H9 (cell line): ENCODE results near the gene FAM200B. TPM values are rescaled to one million over a fixed set of nuclear protein-coding genes. Genes with fewer than 3 reads are reported as not detected.

Experiments used
- DNase-seq: peaks from one replicate; pipeline ENCODE4 v3.0.0-alpha.2; 2017
- H2AFZ ChIP-seq: one replicate; pipeline ENCODE4 v1.6.1; 2013; ENCODE audit warnings: mild to moderate bottlenecking, low read length, control low read depth, moderate library complexity
- H2AK5ac ChIP-seq: 2 replicates; pipeline ENCODE4 v1.6.1; 2013; ENCODE audit warnings: low read length, control low read depth, mixed read lengths; ENCODE audit not compliant: insufficient read length
- H2BK120ac ChIP-seq: one replicate; pipeline ENCODE4 v1.6.1; 2013; ENCODE audit warnings: low read depth, mild to moderate bottlenecking, low read length, control low read depth, inconsistent platforms; ENCODE audit not compliant: poor library complexity, severe bottlenecking
- H2BK12ac ChIP-seq: 2 replicates; pipeline ENCODE4 v1.6.1; 2013; ENCODE audit warnings: low read length, control low read depth, mixed read lengths, low read depth; ENCODE audit not compliant: insufficient read length
- H2BK15ac ChIP-seq: 2 replicates; pipeline ENCODE4 v1.6.1; 2013; ENCODE audit warnings: low read depth, low read length, control low read depth
- H2BK20ac ChIP-seq: one replicate; pipeline ENCODE4 v1.6.1; 2013; ENCODE audit warnings: low read depth, mild to moderate bottlenecking, low read length, control low read depth, inconsistent platforms; ENCODE audit not compliant: poor library complexity, severe bottlenecking
- H2BK5ac ChIP-seq: 2 replicates; pipeline ENCODE4 v1.6.1; 2013; ENCODE audit warnings: low read length, control low read depth, mixed read lengths; ENCODE audit not compliant: insufficient read length
- H3K14ac ChIP-seq: 2 replicates; pipeline ENCODE4 v1.6.1; 2013; ENCODE audit warnings: low read length, control low read depth; ENCODE audit not compliant: insufficient read depth
- H3K18ac ChIP-seq: 2 replicates; pipeline ENCODE4 v1.6.1; 2013; ENCODE audit warnings: low read depth, mild to moderate bottlenecking, mixed read lengths, low read length, control low read depth; ENCODE audit not compliant: insufficient read length
- H3K23ac ChIP-seq: 2 replicates; pipeline ENCODE4 v1.6.1; 2013; ENCODE audit warnings: low read length, control low read depth, mixed read lengths, low read depth; ENCODE audit not compliant: insufficient read length
- H3K23me2 ChIP-seq: 2 replicates; pipeline ENCODE4 v1.6.1; 2013; ENCODE audit warnings: low read depth, mild to moderate bottlenecking, mixed read lengths, low read length, control low read depth; ENCODE audit not compliant: insufficient read length, poor library complexity, severe bottlenecking
- H3K27ac ChIP-seq: 2 replicates; pipeline ENCODE4 v1.5.1; 2013; ENCODE audit warnings: low read length, control low read depth, mixed read lengths, low read depth; ENCODE audit not compliant: insufficient read length
- H3K27me3 ChIP-seq: 2 replicates; pipeline ENCODE4 v1.6.1; 2013; ENCODE audit warnings: low read length, control low read depth, inconsistent platforms; ENCODE audit not compliant: insufficient read depth
- H3K4ac ChIP-seq: 2 replicates; pipeline ENCODE4 v1.6.1; 2013; ENCODE audit warnings: low read depth, mild to moderate bottlenecking, control low read depth, inconsistent platforms, low read length, moderate library complexity
- H3K4me1 ChIP-seq: 2 replicates; pipeline ENCODE4 v1.6.1; 2013; ENCODE audit warnings: low read length, control low read depth, inconsistent platforms; ENCODE audit not compliant: insufficient read depth
- H3K4me2 ChIP-seq: 2 replicates; pipeline ENCODE4 v1.6.1; 2013; ENCODE audit warnings: low read length, control low read depth, mixed read lengths; ENCODE audit not compliant: insufficient read length, insufficient read depth
- H3K56ac ChIP-seq: 2 replicates; pipeline ENCODE4 v1.6.1; 2013; ENCODE audit warnings: low read depth, mild to moderate bottlenecking, mixed read lengths, low read length, control low read depth; ENCODE audit not compliant: insufficient read length
- H3K79me1 ChIP-seq: 2 replicates; pipeline ENCODE4 v1.6.1; 2013; ENCODE audit warnings: low read depth, mild to moderate bottlenecking, moderate library complexity, low read length, control low read depth, inconsistent platforms; ENCODE audit not compliant: insufficient read depth, poor library complexity, severe bottlenecking
- H3K79me2 ChIP-seq: 2 replicates; pipeline ENCODE4 v1.6.1; 2013; ENCODE audit warnings: low read length, control low read depth, inconsistent platforms; ENCODE audit not compliant: insufficient read depth
- H3K9ac ChIP-seq: 2 replicates; pipeline ENCODE4 v1.6.1; 2013; ENCODE audit warnings: low read length, control low read depth, mixed read lengths; ENCODE audit not compliant: insufficient read length; ENCODE audit errors: extremely low read depth
- H3K9me3 ChIP-seq: one replicate; pipeline ENCODE4 v1.6.1; 2013; ENCODE audit warnings: low read depth, low read length, inconsistent platforms; ENCODE audit not compliant: control insufficient read depth
- H3T11ph ChIP-seq: one replicate; pipeline ENCODE4 v1.6.1; 2013; ENCODE audit warnings: mild to moderate bottlenecking, low read length, control low read depth, inconsistent platforms
- H4K20me1 ChIP-seq: one replicate; pipeline ENCODE4 v1.6.1; 2013; ENCODE audit not compliant: control insufficient read depth, insufficient read length, insufficient read depth
- H4K5ac ChIP-seq: 2 replicates; pipeline ENCODE4 v1.6.1; 2013; ENCODE audit warnings: low read depth, mild to moderate bottlenecking, mixed read lengths, low read length, control low read depth; ENCODE audit not compliant: insufficient read length
- H4K8ac ChIP-seq: replicated peaks from 2 replicates; pipeline ENCODE4 v1.6.1; 2013; ENCODE audit warnings: low read length, control low read depth, mixed read lengths, low read depth; ENCODE audit not compliant: insufficient read length
- H4K91ac ChIP-seq: 2 replicates; pipeline ENCODE4 v1.6.1; 2013; ENCODE audit warnings: low read depth, mild to moderate bottlenecking, moderate library complexity, mixed read lengths, low read length, control low read depth; ENCODE audit not compliant: insufficient read length
- H3K27ac Mint-ChIP-seq, 3 experiments: 2 replicates in 2 of 3; 3 replicates in 1 of 3; pipeline ENCODE4 v1.8.0; 2020 to 2021; ENCODE audit warnings: mixed read lengths in 3 of 3, mild to moderate bottlenecking in 1 of 3, moderate library complexity in 1 of 3
- H3K27me3 Mint-ChIP-seq: 2 replicates; pipeline ENCODE4 v1.8.0; 2021; ENCODE audit warnings: low read depth, mild to moderate bottlenecking, moderate library complexity, mixed read lengths
- H3K36me3 Mint-ChIP-seq, 3 experiments: 2 replicates in 2 of 3; 3 replicates in 1 of 3; pipeline ENCODE4 v1.8.0; 2020 to 2021; ENCODE audit warnings: low read depth in 3 of 3, mixed read lengths in 3 of 3; ENCODE audit not compliant: insufficient read depth in 1 of 3
- H3K4me1 Mint-ChIP-seq, 2 experiments: 2 replicates each; pipeline ENCODE4 v1.8.0; 2020; ENCODE audit warnings: mixed read lengths in 2 of 2
- H3K4me3 Mint-ChIP-seq, 2 experiments: 2 replicates in 1 of 2; 3 replicates in 1 of 2; pipeline ENCODE4 v1.8.0; 2020 to 2021; ENCODE audit warnings: mild to moderate bottlenecking in 2 of 2, mixed read lengths in 2 of 2, moderate library complexity in 1 of 2
- H3K9me3 Mint-ChIP-seq, 2 experiments: 2 replicates in 1 of 2; 3 replicates in 1 of 2; pipeline ENCODE4 v1.8.0; 2020; ENCODE audit warnings: mild to moderate bottlenecking in 2 of 2, mixed read lengths in 2 of 2, moderate library complexity in 1 of 2
- WGBS: extraction: QIAGEN DNeasy Blood & Tissue Kit; methylation state at CpG from one replicate; pipeline ENCODE4 v1.1.7; 2013; ENCODE audit warnings: missing lambda C conversion rate, low lambda C conversion rate, mixed read lengths; ENCODE audit not compliant: insufficient read length; ENCODE audit errors: extremely low coverage; 5-methylcytosine and 5-hydroxymethylcytosine counted together
- total RNA-seq: library from RNA; stranded (reverse); gene quantifications from 2 replicates; pipeline ENCODE4 v1.2.1, GENCODE V29; 2021
- TF ChIP-seq, protein P1 (sequence below): fragments of 200-600 bp; sonication (generic); conservative IDR thresholded peaks from 3 replicates; pipeline ENCODE4 v1.8.0; 2021; ENCODE audit warnings: antibody characterized with exemption, mild to moderate bottlenecking

Gene FAM200B
- total RNA-seq, 1 experiment from 2014 or later = 19.6 TPM

DNA sequence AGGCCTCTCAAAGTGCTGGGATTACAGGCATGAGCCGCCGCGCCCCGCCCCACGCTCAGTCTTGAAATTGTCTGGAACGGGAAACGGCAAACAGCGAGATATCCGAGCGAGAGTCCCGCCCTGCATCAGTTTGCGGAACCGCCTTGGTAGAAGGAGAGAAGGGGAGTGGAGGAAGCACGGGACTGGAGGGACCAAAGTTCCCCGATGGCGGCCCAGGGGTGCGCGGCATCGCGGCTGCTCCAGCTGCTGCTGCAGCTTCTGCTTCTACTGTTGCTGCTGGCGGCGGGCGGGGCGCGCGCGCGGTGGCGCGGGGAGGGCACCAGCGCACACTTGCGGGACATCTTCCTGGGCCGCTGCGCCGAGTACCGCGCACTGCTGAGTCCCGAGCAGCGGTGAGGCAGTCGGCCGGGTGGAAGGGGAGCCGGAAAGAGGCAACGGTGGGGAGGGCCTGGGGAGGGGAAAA is 21.3 kb downstream of the FAM200B start, which contains the start of gene BST1:
Gene BST1 (plus strand): TSS at position 125 of the 463 bp plus-strand sequence. CDS start 80 bp downstream, at position 205.
- no peak within 1 kb of the TSS for H3K18ac ChIP-seq
- H4K5ac ChIP-seq = no peak within 1 kb of the TSS
- TF ChIP-seq, protein P1, sequence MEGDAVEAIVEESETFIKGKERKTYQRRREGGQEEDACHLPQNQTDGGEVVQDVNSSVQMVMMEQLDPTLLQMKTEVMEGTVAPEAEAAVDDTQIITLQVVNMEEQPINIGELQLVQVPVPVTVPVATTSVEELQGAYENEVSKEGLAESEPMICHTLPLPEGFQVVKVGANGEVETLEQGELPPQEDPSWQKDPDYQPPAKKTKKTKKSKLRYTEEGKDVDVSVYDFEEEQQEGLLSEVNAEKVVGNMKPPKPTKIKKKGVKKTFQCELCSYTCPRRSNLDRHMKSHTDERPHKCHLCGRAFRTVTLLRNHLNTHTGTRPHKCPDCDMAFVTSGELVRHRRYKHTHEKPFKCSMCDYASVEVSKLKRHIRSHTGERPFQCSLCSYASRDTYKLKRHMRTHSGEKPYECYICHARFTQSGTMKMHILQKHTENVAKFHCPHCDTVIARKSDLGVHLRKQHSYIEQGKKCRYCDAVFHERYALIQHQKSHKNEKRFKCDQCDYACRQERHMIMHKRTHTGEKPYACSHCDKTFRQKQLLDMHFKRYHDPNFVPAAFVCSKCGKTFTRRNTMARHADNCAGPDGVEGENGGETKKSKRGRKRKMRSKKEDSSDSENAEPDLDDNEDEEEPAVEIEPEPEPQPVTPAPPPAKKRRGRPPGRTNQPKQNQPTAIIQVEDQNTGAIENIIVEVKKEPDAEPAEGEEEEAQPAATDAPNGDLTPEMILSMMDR = no peak
- H3K9me3 ChIP-seq = no peaks in the 10 kb centered on the region
- no peak within 1 kb of the TSS; the same call in 1 of the 2 replicates for H3K14ac ChIP-seq
- Mint-ChIP-seq H3K9me3 (peaks cover 11 to 21% of the 10 kb centered on the region in 2 experiments), H3K27ac (no peak within 1 kb of the TSS; a peak in 1 of 7 replicates), H3K27me3 (peaks cover 3% of the 10 kb centered on the region; the same call in 1 of the 2 replicates), H3K36me3 (peaks cover 8 to 17% (median 13%) of the 10 kb centered on the region in 3 experiments), H3K4me1 (peaks cover 13 to 17% of the 10 kb centered on the region in 2 experiments), H3K4me3 (0 out of 5 replicates have a peak within 1 kb of the TSS, but pooled peaks of 1 of the 2 experiments have one; percentile 36)
- H3K4me2 ChIP-seq = no peak within 1 kb of the TSS
- no CpG with 5 or more reads among the region's 43 CpGs for WGBS
- H3K23ac ChIP-seq = no peak within 1 kb of the TSS
- H2BK12ac ChIP-seq = no peak within 1 kb of the TSS
- H3K27ac ChIP-seq = no peak within 1 kb of the TSS
- H2AK5ac ChIP-seq = no peak within 1 kb of the TSS
- H2BK120ac ChIP-seq = no peak within 1 kb of the TSS
- no peak within 1 kb of the TSS for H3K4ac ChIP-seq
- no peaks in the 10 kb centered on the region for H3K27me3 ChIP-seq
- no peak within 1 kb of the TSS for H2AFZ ChIP-seq
- H3K56ac ChIP-seq = no peak within 1 kb of the TSS
- no peak within 1 kb of the TSS for H2BK5ac ChIP-seq
- no peaks in the 10 kb centered on the region for H3K23me2 ChIP-seq
- no peak within 1 kb of the TSS for H4K8ac ChIP-seq
- no peak within 1 kb of the TSS for H3T11ph ChIP-seq
- H2BK15ac ChIP-seq = no peak within 1 kb of the TSS
- DNase-seq = peak; percentile 55
- H4K91ac ChIP-seq = no peak within 1 kb of the TSS
- no peaks in the 10 kb centered on the region for H3K79me1 ChIP-seq
- no peak within 1 kb of the TSS for H2BK20ac ChIP-seq
- H3K9ac ChIP-seq = no peak within 1 kb of the TSS
- H3K4me1 ChIP-seq = no peaks in the 10 kb centered on the region; the same call in 1 of the 2 replicates
- H4K20me1 ChIP-seq = no peaks in the 10 kb centered on the region
- H3K79me2 ChIP-seq = no peaks in the 10 kb centered on the region
